SK-N-SH (cell line): ENCODE data around the gene BBX.

Source experiments
- NFIC ChIP-seq: IDR thresholded peaks from 2 replicates; pipeline ENCODE4 v1.4.0; 2012; ENCODE audit warnings: borderline replicate concordance
- POLR2AphosphoS5 ChIP-seq: IDR thresholded peaks from 2 replicates; pipeline ENCODE4 v1.6.1; 2012; ENCODE audit warnings: low read depth, low read length
- TAF1 ChIP-seq: IDR thresholded peaks from 2 replicates; pipeline ENCODE4 v1.6.1; 2012; ENCODE audit warnings: low read depth, mild to moderate bottlenecking, low read length, moderate library complexity, borderline replicate concordance
- YY1 ChIP-seq: IDR thresholded peaks from 2 replicates; pipeline ENCODE4 v1.4.0; 2012; ENCODE audit warnings: low read depth, mild to moderate bottlenecking
- TF ChIP-seq, protein P1 (sequence below): fragments of 200-600 bp; sonication (generic); IDR thresholded peaks from 2 replicates; pipeline ENCODE4 v1.6.1; 2017; ENCODE audit warnings: antibody characterized with exemption, mild to moderate bottlenecking, moderate library complexity
- TF ChIP-seq, protein P2 (sequence below): IDR thresholded peaks from 2 replicates; pipeline ENCODE4 v1.4.0; 2012; ENCODE audit warnings: low read depth
- TF ChIP-seq, protein P3 (sequence below): IDR thresholded peaks from 2 replicates; pipeline ENCODE4 v1.6.1; 2012; ENCODE audit warnings: mild to moderate bottlenecking, low read depth, low read length, moderate library complexity
- TF ChIP-seq, protein P4 (sequence below): IDR thresholded peaks from 2 replicates; pipeline ENCODE4 v1.4.0; 2012; ENCODE audit warnings: low read depth, borderline replicate concordance

DNA sequence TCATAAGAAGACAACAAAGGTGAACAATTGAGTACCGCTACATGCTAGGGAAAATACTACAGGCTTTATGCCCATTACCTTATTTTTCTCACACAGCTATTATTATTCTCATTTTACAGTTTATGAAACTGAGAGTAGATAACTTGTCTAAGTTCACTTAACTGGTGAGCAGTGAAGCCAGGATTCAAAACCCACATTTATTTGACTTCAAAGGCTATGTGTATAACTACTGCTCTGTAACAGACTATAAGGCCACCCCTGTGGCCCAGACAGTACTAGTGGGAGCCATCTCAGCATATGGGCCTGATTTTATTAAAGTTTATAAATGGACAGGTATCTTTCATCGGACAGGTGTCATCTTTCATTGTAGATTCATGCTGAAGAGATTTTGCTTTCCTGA lies 14.4 kb upstream of the BBX start:
- TF ChIP-seq NFIC: no peak
- TF ChIP-seq, protein P1, sequence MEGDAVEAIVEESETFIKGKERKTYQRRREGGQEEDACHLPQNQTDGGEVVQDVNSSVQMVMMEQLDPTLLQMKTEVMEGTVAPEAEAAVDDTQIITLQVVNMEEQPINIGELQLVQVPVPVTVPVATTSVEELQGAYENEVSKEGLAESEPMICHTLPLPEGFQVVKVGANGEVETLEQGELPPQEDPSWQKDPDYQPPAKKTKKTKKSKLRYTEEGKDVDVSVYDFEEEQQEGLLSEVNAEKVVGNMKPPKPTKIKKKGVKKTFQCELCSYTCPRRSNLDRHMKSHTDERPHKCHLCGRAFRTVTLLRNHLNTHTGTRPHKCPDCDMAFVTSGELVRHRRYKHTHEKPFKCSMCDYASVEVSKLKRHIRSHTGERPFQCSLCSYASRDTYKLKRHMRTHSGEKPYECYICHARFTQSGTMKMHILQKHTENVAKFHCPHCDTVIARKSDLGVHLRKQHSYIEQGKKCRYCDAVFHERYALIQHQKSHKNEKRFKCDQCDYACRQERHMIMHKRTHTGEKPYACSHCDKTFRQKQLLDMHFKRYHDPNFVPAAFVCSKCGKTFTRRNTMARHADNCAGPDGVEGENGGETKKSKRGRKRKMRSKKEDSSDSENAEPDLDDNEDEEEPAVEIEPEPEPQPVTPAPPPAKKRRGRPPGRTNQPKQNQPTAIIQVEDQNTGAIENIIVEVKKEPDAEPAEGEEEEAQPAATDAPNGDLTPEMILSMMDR: no peak
- no peak for TF ChIP-seq YY1
- TF ChIP-seq, protein P2, sequence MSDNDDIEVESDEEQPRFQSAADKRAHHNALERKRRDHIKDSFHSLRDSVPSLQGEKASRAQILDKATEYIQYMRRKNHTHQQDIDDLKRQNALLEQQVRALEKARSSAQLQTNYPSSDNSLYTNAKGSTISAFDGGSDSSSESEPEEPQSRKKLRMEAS: no peak
- TF ChIP-seq TAF1: no peak
- TF ChIP-seq, protein P3, sequence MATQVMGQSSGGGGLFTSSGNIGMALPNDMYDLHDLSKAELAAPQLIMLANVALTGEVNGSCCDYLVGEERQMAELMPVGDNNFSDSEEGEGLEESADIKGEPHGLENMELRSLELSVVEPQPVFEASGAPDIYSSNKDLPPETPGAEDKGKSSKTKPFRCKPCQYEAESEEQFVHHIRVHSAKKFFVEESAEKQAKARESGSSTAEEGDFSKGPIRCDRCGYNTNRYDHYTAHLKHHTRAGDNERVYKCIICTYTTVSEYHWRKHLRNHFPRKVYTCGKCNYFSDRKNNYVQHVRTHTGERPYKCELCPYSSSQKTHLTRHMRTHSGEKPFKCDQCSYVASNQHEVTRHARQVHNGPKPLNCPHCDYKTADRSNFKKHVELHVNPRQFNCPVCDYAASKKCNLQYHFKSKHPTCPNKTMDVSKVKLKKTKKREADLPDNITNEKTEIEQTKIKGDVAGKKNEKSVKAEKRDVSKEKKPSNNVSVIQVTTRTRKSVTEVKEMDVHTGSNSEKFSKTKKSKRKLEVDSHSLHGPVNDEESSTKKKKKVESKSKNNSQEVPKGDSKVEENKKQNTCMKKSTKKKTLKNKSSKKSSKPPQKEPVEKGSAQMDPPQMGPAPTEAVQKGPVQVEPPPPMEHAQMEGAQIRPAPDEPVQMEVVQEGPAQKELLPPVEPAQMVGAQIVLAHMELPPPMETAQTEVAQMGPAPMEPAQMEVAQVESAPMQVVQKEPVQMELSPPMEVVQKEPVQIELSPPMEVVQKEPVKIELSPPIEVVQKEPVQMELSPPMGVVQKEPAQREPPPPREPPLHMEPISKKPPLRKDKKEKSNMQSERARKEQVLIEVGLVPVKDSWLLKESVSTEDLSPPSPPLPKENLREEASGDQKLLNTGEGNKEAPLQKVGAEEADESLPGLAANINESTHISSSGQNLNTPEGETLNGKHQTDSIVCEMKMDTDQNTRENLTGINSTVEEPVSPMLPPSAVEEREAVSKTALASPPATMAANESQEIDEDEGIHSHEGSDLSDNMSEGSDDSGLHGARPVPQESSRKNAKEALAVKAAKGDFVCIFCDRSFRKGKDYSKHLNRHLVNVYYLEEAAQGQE: no peak
- no peak for TF ChIP-seq POLR2AphosphoS5
- TF ChIP-seq, protein P4, sequence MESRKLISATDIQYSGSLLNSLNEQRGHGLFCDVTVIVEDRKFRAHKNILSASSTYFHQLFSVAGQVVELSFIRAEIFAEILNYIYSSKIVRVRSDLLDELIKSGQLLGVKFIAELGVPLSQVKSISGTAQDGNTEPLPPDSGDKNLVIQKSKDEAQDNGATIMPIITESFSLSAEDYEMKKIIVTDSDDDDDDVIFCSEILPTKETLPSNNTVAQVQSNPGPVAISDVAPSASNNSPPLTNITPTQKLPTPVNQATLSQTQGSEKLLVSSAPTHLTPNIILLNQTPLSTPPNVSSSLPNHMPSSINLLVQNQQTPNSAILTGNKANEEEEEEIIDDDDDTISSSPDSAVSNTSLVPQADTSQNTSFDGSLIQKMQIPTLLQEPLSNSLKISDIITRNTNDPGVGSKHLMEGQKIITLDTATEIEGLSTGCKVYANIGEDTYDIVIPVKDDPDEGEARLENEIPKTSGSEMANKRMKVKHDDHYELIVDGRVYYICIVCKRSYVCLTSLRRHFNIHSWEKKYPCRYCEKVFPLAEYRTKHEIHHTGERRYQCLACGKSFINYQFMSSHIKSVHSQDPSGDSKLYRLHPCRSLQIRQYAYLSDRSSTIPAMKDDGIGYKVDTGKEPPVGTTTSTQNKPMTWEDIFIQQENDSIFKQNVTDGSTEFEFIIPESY: no peak
